SK-N-SH treated with all-trans-retinoic acid at 6 μM for 48 hours (cell line): ENCODE measurements around the gene MAML2.

ENCODE experiments used
- ARNTL ChIP-seq: fragments of 450-650 bp; formaldehyde crosslinking; IDR thresholded peaks from 2 replicates; pipeline ENCODE4 v1.5.0; 2020; ENCODE audit warnings: low read depth, mild to moderate bottlenecking, moderate library complexity, borderline replicate concordance
- CREB5 ChIP-seq: fragments of 250-450 bp; sonication (Bioruptor Pico); IDR thresholded peaks from 2 replicates; pipeline ENCODE4 v1.5.1; 2020; ENCODE audit warnings: low read depth, mild to moderate bottlenecking, moderate library complexity
- OSR1 ChIP-seq: fragments of 250-450 bp; sonication (Bioruptor Pico); IDR thresholded peaks from 2 replicates; pipeline ENCODE4 v1.8.0; 2022; ENCODE audit warnings: moderate library complexity, mild to moderate bottlenecking, inconsistent platforms
- RARB ChIP-seq: fragments of 250-450 bp; sonication (Bioruptor Pico); IDR thresholded peaks from 2 replicates; pipeline ENCODE4 v1.8.0; 2021; ENCODE audit warnings: mild to moderate bottlenecking, moderate library complexity
- ZC3H10 ChIP-seq: fragments of 250-450 bp; sonication (Bioruptor Pico); IDR thresholded peaks from 2 replicates; pipeline ENCODE4 v1.5.1; 2021; ENCODE audit warnings: mild to moderate bottlenecking, moderate library complexity
- ZFP30 ChIP-seq: fragments of 450-650 bp; formaldehyde crosslinking; IDR thresholded peaks from 2 replicates; pipeline ENCODE4 v1.5.0; 2022; ENCODE audit warnings: mild to moderate bottlenecking, moderate library complexity
- ZNF565 ChIP-seq: fragments of 450-650 bp; formaldehyde crosslinking; conservative IDR thresholded peaks from 2 replicates; pipeline ENCODE4 v1.5.0; 2020; ENCODE audit warnings: low read depth, mild to moderate bottlenecking, moderate library complexity
- ZNF70 ChIP-seq: fragments of 450-650 bp; formaldehyde crosslinking; IDR thresholded peaks from 2 replicates; pipeline ENCODE4 v1.5.0; 2020; ENCODE audit warnings: mild to moderate bottlenecking, moderate library complexity
- ZNF8 ChIP-seq: fragments of 450-650 bp; formaldehyde crosslinking; IDR thresholded peaks from 2 replicates; pipeline ENCODE4 v1.5.0; 2020; ENCODE audit warnings: mild to moderate bottlenecking, moderate library complexity
- TF ChIP-seq, protein P1 (sequence below): fragments of 250-450 bp; sonication (Bioruptor Pico); IDR thresholded peaks from 2 replicates; pipeline ENCODE4 v1.5.1; 2021; ENCODE audit warnings: mild to moderate bottlenecking, moderate library complexity
- TF ChIP-seq, protein P2 (sequence below): fragments of 250-450 bp; sonication (Bioruptor Pico); IDR thresholded peaks from 2 replicates; pipeline ENCODE4 v1.8.0; 2021; ENCODE audit warnings: low read depth, mild to moderate bottlenecking, moderate library complexity, borderline replicate concordance

GRCh38 chr11:96052921-96053651 lies 289.9 kb downstream of the MAML2 start:
- no peak for TF ChIP-seq RARB (CRISPR knock-in tag)
- no peak for TF ChIP-seq ZNF8 (CRISPR knock-in tag)
- no peak for TF ChIP-seq ZC3H10 (CRISPR knock-in tag)
- TF ChIP-seq ZNF70 (CRISPR knock-in tag), result no peak
- TF ChIP-seq ZNF565, result no peak
- TF ChIP-seq CREB5 (CRISPR knock-in tag), result no peak
- TF ChIP-seq, protein P1, sequence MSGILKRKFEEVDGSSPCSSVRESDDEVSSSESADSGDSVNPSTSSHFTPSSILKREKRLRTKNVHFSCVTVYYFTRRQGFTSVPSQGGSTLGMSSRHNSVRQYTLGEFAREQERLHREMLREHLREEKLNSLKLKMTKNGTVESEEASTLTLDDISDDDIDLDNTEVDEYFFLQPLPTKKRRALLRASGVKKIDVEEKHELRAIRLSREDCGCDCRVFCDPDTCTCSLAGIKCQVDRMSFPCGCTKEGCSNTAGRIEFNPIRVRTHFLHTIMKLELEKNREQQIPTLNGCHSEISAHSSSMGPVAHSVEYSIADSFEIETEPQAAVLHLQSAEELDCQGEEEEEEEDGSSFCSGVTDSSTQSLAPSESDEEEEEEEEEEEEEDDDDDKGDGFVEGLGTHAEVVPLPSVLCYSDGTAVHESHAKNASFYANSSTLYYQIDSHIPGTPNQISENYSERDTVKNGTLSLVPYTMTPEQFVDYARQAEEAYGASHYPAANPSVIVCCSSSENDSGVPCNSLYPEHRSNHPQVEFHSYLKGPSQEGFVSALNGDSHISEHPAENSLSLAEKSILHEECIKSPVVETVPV (CRISPR knock-in tag), result no peak
- no peak for TF ChIP-seq ARNTL
- no peak for TF ChIP-seq OSR1 (CRISPR knock-in tag)
- no peak for TF ChIP-seq ZFP30 (CRISPR knock-in tag)
- TF ChIP-seq, protein P2, sequence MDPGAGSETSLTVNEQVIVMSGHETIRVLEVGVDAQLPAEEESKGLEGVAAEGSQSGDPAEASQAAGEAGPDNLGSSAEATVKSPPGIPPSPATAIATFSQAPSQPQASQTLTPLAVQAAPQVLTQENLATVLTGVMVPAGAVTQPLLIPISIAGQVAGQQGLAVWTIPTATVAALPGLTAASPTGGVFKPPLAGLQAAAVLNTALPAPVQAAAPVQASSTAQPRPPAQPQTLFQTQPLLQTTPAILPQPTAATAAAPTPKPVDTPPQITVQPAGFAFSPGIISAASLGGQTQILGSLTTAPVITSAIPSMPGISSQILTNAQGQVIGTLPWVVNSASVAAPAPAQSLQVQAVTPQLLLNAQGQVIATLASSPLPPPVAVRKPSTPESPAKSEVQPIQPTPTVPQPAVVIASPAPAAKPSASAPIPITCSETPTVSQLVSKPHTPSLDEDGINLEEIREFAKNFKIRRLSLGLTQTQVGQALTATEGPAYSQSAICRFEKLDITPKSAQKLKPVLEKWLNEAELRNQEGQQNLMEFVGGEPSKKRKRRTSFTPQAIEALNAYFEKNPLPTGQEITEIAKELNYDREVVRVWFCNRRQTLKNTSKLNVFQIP (CRISPR knock-in tag), result no peak
